ENCODE data around the gene ANGPTL4. TPM values are rescaled to one million over a fixed set of nuclear protein-coding genes. Genes with fewer than 3 reads are reported as not detected.
"Not testable (repeated sequence)": the region's sequence is repeated elsewhere in the genome, so short reads cannot be mapped to it uniquely, and the experiment has no call there.

Gene ANGPTL4
- total RNA-seq, 2 donors from 2014 or later = 1.8 TPM; not detected in 1

DNA sequence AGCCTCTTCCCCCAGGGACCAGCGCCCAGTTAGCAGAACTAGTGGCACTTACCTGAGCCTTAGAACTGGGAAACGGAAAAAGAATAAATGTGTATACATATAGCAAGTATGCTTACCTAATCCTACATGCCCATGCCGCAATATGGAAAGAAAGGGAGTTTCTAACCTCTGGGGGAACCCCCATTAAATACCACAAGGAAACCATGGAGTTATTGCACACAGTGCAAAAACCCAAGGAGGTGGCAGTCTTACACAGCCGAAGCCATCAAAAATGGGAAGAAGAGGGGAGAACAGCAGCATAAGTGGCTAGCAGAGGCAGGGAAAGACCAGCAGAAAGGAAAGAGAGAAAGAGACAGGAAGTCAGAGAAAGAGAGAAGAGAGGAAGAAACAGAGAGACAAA, 20.6 kb downstream of the ANGPTL4 start:
- H3K27ac Mint-ChIP-seq = peak overlapping the region in 1 of 2 donors; percentile 8
- not testable (repeated sequence) for H3K27me3 Mint-ChIP-seq; DNase-seq (ENCODE audit: low spot score); H3K36me3 Mint-ChIP-seq; H3K9me3 Mint-ChIP-seq; H3K4me1 Mint-ChIP-seq (ENCODE audit: low read depth in 2 of 2); ATAC-seq; H3K4me3 Mint-ChIP-seq

DNA sequence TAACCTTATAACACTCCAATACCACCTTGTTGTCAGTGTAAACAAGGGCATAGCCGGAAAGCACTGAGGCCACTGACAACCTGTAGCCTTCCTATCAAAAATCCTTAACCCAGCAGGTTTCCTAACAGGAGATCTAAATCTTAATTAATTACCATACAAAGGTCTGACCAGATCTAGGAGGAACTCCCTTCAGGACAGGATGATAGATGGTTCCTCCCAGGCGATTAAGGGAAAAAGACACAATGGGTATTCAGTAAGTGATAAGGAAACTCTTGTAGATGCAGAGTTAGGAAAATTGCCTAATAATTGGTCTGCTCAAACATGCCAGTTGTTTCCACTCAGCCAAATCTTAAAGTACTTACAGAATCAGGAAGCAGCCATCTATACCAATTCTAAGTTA, 21.1 kb downstream of the ANGPTL4 start:
- not testable (repeated sequence) for H3K4me3 Mint-ChIP-seq

DNA sequence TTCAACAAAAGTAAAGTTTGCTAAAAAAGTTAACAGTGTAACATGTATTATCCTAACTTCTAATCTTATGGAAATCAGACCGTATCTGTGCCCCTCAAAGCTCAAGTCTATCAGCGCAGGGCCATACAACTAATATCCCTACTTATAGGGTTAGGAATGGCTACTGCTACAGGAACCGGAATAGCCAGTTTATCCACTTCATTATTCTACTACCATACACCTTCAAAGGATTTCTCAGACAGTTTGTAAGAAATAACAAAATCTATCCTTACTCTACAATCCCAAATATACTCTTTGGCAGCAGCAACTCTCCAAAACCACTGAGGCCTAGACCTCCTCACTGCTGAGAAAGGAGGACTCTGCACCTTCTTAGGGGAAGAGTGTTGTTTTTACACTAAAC, 21.6 kb downstream of the ANGPTL4 start:
- not testable (repeated sequence) for H3K9me3 Mint-ChIP-seq; DNase-seq (ENCODE audit: low spot score); H3K4me3 Mint-ChIP-seq; H3K4me1 Mint-ChIP-seq (ENCODE audit: low read depth in 2 of 2); H3K36me3 Mint-ChIP-seq; H3K27ac Mint-ChIP-seq; H3K27me3 Mint-ChIP-seq; ATAC-seq

More for the DNA sequence above, 21.1 kb downstream of the ANGPTL4 start:
- H3K27me3 Mint-ChIP-seq; DNase-seq (ENCODE audit: low spot score); H3K9me3 Mint-ChIP-seq; ATAC-seq; H3K27ac Mint-ChIP-seq; H3K4me1 Mint-ChIP-seq (ENCODE audit: low read depth in 2 of 2); H3K36me3 Mint-ChIP-seq: not testable (repeated sequence)

DNA sequence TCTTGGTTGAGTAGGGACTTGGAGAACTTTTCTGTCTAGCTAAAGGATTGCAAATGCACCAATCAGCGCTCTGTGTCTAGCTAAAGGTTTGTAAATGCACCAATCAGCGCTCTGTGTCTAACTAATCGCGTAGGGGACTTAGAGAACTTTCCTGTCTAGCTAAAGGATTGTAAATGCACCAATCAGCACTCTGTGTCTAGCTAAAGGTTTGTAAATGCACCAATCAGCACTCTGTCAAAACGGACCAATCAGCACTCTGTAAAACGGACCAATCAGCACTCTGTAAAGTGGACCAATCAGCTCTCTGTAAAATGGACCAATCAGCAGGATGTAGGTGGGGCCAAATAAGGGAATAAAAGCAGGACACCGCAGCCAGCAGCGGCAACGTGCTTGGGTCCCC, 22.5 kb downstream of the ANGPTL4 start:
- not testable (repeated sequence) for H3K9me3 Mint-ChIP-seq; H3K27me3 Mint-ChIP-seq; H3K27ac Mint-ChIP-seq; H3K36me3 Mint-ChIP-seq; ATAC-seq; H3K4me3 Mint-ChIP-seq; DNase-seq (ENCODE audit: low spot score)
- peaks cover 5 to 10% of the 10 kb centered on the region in 2 donors for H3K4me1 Mint-ChIP-seq (ENCODE audit: low read depth in 2 of 2)

DNA sequence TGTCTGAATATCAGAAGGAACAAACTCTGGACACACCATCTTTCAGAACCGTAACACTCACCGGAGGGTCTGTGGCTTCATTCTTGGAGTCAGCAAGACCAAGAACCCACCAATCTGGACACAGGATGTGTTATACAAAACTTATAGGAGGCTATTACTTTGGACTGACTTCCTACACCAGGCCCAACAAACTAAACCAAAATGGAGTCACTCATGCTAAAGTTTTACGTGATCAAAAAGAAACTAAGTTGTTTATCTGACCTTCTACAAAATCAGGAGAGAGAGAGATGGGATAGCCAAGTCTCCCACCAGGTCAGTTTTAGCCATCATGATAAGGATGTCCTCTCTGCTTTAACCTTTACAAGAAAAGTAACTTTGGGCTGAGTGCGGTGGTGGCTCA, 23.0 kb downstream of the ANGPTL4 start:
- Mint-ChIP-seq H3K9me3 (no peaks in the 10 kb centered on the region), H3K4me1 (ENCODE audit: low read depth in 2 of 2) (peaks cover 5 to 15% of the 10 kb centered on the region in 2 donors), H3K27me3 (no peaks in the 10 kb centered on the region), H3K4me3 (no peak overlapping the region), H3K27ac (no peak overlapping the region), H3K36me3 (no peaks in the 10 kb centered on the region)
- ATAC-seq (no peak), DNase-seq (ENCODE audit: low spot score) (no peak)

DNA sequence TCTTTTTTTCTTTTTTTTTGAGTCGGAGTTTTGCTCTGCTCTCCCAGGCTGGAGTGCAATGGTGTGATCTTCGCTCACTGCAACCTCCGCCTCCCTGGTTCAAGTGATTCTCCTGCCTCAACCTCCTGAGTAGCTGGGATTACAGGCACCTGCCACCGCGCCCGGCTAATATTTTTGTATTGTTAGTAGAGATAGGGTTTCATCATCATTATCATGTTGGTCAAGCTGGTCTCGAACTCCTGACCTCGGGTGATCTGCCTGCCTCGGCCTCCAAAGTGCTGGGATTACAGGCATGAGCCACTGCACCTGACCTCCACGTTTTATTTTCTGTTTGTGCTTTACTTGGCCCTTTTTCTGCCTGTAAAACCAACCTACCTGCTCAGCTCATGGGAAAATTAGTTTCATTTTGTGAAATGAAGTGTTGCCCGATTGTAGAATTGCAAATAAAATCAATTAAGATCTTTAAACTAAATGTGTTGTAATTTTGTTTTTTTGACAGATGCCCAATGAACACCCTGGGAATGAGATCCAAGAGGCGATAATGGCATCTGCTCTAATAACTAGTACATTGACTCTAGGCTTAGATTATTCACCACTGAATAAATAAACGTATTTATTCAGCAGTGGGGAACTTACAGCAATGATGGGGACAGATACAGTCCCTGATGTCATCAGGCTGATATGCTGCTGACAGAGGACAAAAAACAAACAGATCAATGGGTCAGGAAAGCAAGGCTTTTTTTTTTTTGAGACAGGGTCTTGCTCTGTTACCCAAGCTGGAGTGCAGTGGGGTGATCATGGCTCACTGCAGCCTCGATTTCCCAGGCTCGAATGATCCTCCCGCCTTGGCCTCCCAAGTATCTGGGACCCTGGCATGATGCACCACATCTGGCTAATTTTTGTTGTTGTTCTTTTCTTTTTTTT, 24.0 kb downstream of the ANGPTL4 start:
- no peaks in the 10 kb centered on the region for H3K27me3 Mint-ChIP-seq
- no peaks in the 10 kb centered on the region for H3K9me3 Mint-ChIP-seq
- no peaks in the 10 kb centered on the region for H3K36me3 Mint-ChIP-seq
- H3K4me1 Mint-ChIP-seq (ENCODE audit: low read depth in 2 of 2) = peaks cover 7 to 22% of the 10 kb centered on the region in 2 donors
- H3K4me3 Mint-ChIP-seq = peak overlapping the region; percentile 30
- DNase-seq (ENCODE audit: low spot score) = no peak
- H3K27ac Mint-ChIP-seq = no peak overlapping the region
- ATAC-seq = no peak

DNA sequence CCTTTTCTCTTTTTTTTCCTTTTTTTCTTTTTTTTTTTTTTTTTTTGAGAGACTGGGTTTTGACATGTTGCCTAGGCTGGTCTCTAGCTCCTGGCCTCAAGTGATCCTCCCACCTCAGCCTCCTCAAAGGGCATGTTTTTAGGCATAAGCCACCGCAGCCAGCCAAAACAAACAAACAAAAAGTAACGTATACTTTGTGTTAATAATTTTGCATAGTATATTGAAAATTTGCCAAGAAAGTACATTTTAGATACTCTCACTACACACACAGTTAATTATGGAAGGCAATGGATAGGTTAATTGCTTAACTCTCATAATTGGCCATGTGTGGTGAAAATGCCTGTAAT, 24.6 kb downstream of the ANGPTL4 start:
- H3K9me3 Mint-ChIP-seq = no peaks in the 10 kb centered on the region
- H3K27me3 Mint-ChIP-seq = no peaks in the 10 kb centered on the region
- no peak overlapping the region for H3K27ac Mint-ChIP-seq
- H3K36me3 Mint-ChIP-seq = no peaks in the 10 kb centered on the region
- H3K4me3 Mint-ChIP-seq = no peak overlapping the region
- DNase-seq (ENCODE audit: low spot score) (no peak), ATAC-seq (no peak)
- peaks cover 10 to 24% of the 10 kb centered on the region in 2 donors for H3K4me1 Mint-ChIP-seq (ENCODE audit: low read depth in 2 of 2)

DNA sequence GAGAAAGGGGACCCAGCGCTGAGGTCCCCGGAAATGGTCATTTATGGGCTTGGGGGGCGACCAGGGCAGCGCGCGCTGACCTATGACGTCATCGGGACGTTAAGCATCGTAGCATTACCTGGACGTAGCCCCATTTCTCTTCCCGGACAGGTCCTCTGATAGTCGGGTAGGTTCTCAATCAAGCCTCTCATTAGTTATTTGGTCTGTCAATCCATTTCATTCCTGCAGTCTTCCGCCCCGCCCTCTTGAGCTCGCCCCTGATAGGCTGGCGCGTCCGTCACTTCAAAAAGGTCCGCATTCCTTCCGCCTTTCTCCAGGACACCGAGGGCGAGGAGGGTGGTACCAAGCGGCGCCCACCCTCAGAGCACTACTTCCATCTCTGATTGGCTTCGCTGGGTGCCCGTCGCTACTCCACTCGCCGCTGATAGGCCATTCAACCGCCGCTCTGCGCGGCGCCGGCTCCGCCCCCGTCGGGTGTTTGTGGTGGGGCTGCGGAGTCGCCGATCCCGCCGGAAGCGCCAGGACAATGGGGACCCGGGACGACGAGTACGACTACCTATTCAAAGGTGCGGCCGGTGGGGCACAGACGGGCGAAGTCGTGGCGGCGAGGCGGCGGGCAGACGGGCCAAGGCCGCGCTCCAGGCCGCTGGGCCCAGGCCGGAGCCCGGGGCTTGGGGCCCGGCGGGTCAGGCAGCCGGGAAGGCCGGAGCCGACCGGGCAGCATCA, 26.1 kb downstream of the ANGPTL4 start, which contains the start of gene RAB11B:
Gene RAB11B (plus strand): TSS at position 470 of the 726 bp plus-strand sequence. CDS start 57 bp downstream, at position 527.
- no peaks in the 10 kb centered on the region for H3K27me3 Mint-ChIP-seq
- DNase-seq (ENCODE audit: low spot score) = peak; percentile 99
- peak; percentile 95 to 96 for ATAC-seq

DNA sequence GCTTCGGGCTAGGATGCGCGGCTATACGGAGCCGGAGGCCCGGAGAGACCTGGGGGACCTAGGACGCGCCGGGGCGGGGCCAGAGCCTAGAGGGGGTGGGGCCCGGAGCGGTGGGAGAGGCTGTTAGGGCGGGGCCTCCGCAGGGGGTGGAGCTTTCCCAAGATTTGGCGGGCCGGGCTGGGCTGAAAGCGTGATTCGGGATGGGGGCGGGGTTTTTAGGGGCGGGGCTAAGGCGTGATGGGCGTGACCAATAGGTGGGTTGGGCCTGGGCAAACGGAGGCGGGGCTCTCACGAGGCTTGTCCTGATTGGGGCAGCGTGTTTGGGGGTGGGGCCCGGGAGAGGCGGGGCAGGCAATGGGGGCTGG, 26.6 kb downstream of the ANGPTL4 start:
- H3K27ac Mint-ChIP-seq = peak overlapping the region; percentile 89 to 95
- peaks cover 5 to 19% of the 10 kb centered on the region in 2 donors for H3K4me1 Mint-ChIP-seq (ENCODE audit: low read depth in 2 of 2)
- peak; percentile 82 to 85 for ATAC-seq

More for the DNA sequence above, 26.1 kb downstream of the ANGPTL4 start, which contains the start of gene RAB11B:
- Mint-ChIP-seq H3K36me3 (no peaks in the 10 kb centered on the region), H3K4me3 (peak within 1 kb of the TSS; percentile 90), H3K4me1 (ENCODE audit: low read depth in 2 of 2) (peaks cover 5 to 19% of the 10 kb centered on the region in 2 donors), H3K27ac (peak within 1 kb of the TSS; percentile 89 to 95), H3K9me3 (no peaks in the 10 kb centered on the region)

DNA sequence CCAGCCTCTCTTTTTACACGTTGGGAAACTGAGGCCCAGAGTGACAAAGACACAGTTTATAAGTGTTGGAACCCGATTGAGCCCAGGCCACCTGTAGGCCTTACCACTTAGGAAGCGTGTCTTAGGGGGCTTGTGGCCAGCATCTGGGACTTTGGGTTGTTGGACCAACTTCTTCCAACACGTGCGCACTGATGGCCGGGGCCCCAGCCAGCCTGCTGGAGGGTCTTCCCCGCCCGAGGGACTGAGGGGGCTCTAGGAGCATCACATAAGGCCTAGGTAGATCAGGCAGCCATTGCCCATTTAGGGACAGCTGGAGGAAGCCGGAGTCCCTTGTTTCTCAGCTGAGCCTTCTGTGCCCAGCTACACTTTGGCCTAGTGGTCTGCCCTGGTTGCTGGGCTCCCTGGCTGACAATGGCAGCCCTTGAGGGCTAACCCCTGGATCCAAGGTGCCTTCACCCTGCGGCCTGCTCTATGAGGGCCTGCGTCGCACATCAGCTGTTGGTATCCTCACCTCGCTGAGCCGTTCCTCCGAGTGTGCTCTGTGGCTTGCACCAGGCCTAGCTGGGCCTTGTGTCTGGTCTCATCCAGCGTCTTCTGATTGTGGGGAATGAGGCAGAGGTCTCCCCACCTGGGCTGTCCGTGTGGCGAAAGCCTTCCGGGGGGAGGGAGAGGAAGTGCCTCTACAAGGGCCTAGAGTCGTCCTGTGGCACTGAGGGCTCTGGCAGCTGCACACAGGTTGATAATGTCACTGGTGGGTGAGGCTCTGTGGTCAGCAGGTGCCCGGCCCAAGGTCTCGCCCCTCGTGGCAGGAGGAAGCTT, 27.5 kb downstream of the ANGPTL4 start:
- Mint-ChIP-seq H3K27ac (peak overlapping the region; percentile 89 to 95), H3K27me3 (no peaks in the 10 kb centered on the region), H3K4me3 (peak overlapping the region; percentile 90), H3K4me1 (ENCODE audit: low read depth in 2 of 2) (peaks cover 10 to 24% of the 10 kb centered on the region in 2 donors), H3K9me3 (no peaks in the 10 kb centered on the region), H3K36me3 (no peaks in the 10 kb centered on the region)
- no peak for DNase-seq (ENCODE audit: low spot score)
- no peak for ATAC-seq

More for the DNA sequence above, 26.6 kb downstream of the ANGPTL4 start:
- Mint-ChIP-seq H3K9me3 (no peaks in the 10 kb centered on the region), H3K4me3 (peak overlapping the region; percentile 90), H3K27me3 (no peaks in the 10 kb centered on the region), H3K36me3 (no peaks in the 10 kb centered on the region)
- DNase-seq (ENCODE audit: low spot score) = peak; percentile 91

DNA sequence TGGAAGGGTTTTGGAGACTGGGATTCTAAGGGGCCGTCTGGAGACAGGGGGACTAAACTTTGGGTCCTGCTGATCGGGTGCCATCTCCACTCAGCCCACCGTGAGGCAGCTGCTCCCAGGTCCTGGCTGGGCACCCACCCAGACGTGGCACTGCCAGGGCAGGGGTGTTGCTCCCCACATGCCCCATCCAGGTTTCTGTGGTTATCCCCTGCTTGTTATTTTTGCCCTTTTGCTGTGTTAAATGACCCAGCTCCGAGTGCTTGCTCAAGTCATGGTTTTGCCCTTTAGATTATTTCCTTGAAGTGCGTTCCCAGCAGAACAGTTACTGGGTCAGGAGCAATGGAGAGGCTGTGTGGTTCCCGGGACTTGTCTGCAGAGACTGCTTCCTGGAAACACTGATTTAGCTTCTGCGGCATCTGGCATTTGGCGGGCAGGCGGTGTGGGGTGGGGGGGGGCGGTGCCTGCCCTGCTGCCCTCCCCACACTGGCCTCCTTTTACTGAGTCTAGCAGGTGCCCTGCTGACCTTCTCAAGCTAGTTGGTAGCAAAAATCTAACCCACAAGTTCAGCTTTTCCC, 28.1 kb downstream of the ANGPTL4 start:
- Mint-ChIP-seq H3K9me3 (no peaks in the 10 kb centered on the region), H3K27me3 (no peaks in the 10 kb centered on the region), H3K4me1 (ENCODE audit: low read depth in 2 of 2) (peaks cover 16 to 30% of the 10 kb centered on the region in 2 donors), H3K4me3 (peak overlapping the region; percentile 52), H3K27ac (no peak overlapping the region), H3K36me3 (no peaks in the 10 kb centered on the region)
- ATAC-seq (no peak), DNase-seq (ENCODE audit: low spot score) (no peak)

DNA sequence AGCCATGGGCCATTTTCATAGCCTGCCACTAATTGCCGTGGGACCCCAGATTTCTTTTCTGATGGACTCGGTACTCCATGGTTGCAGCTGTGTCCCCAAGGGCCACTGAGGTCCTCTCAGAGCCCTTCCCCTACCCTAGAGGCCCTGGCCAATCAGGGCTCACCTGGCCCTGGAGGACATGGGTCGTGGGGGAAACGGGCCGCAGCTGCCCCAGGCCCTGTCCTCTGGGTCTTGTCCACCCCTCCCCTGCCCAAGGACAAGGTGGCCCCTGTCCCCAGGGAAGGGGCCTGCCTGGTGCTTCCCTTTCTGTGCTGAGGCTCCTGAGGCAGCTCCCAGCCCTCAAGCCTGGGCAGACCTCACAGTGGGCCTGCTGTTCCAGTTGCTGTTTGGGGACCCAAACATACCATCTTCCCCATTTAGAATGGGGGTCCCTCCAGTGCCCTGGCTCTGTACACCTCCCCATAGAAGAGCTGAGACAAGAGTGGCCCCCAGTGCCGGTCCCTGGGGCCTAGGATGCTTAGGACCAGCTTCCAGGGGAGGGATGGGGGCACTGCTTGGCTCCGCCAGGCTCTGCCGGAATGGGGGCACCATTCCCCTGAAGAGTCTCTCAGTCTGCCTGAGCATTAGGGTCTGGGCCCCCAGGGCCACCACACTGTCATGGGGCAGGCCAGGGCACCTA, 29.4 kb downstream of the ANGPTL4 start:
- Mint-ChIP-seq H3K36me3 (no peaks in the 10 kb centered on the region), H3K27ac (peak overlapping the region in 1 of 2 donors; percentile 39), H3K4me1 (ENCODE audit: low read depth in 2 of 2) (peaks cover 20 to 34% of the 10 kb centered on the region in 2 donors), H3K27me3 (no peaks in the 10 kb centered on the region), H3K9me3 (no peaks in the 10 kb centered on the region), H3K4me3 (peak overlapping the region; percentile 33)
- DNase-seq (ENCODE audit: low spot score) (no peak), ATAC-seq (no peak)

DNA sequence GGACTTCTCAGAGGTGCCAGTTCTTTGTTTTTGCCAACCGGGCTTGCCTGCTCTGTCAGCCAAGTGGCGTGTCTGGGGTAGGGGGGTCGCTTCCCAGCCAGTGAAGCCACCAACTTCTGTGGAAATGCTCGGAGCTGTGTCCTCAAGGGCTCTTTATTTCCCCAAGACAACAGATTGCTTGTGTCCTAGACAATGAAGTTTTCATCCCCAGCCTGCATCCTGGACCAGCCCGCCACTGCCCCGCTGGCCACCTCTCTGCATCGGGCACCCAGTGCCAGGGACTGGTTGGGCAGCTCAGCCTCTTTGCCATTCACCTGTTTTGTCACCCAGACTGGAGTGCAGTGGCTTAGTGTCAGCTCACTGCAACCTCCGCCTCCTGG, 29.9 kb downstream of the ANGPTL4 start:
- H3K4me1 Mint-ChIP-seq (ENCODE audit: low read depth in 2 of 2) = peaks cover 20 to 34% of the 10 kb centered on the region in 2 donors
- no peak overlapping the region for H3K27ac Mint-ChIP-seq
- no peaks in the 10 kb centered on the region for H3K36me3 Mint-ChIP-seq
- no peaks in the 10 kb centered on the region for H3K9me3 Mint-ChIP-seq
- ATAC-seq (no peak), DNase-seq (ENCODE audit: low spot score) (no peak)
- H3K27me3 Mint-ChIP-seq = no peaks in the 10 kb centered on the region
- H3K4me3 Mint-ChIP-seq = no peak overlapping the region

Data from natural killer cell treated with Interleukin-12 subunit alpha and Interleukin-12 subunit beta and Interleukin-15 and Interleukin-18, amount 100 ng/mL, for 72 hours (primary cell).